NCI-H510A (cell line): Measurements from ENCODE around the gene PITRM1.

Experiments
- DNase-seq: peaks from one replicate; lab custom pipeline; 2025; lab: John Stamatoyannopoulos, UW

Gene PITRM1

GRCh38 chr10:3139216-3139910, 33.2 kb downstream of the PITRM1 start:
- no peak for DNase-seq

- no peak for DNase-seq
These were observed 34.4 kb downstream of the PITRM1 start for GRCh38 chr10:3137958-3138726.

DNA sequence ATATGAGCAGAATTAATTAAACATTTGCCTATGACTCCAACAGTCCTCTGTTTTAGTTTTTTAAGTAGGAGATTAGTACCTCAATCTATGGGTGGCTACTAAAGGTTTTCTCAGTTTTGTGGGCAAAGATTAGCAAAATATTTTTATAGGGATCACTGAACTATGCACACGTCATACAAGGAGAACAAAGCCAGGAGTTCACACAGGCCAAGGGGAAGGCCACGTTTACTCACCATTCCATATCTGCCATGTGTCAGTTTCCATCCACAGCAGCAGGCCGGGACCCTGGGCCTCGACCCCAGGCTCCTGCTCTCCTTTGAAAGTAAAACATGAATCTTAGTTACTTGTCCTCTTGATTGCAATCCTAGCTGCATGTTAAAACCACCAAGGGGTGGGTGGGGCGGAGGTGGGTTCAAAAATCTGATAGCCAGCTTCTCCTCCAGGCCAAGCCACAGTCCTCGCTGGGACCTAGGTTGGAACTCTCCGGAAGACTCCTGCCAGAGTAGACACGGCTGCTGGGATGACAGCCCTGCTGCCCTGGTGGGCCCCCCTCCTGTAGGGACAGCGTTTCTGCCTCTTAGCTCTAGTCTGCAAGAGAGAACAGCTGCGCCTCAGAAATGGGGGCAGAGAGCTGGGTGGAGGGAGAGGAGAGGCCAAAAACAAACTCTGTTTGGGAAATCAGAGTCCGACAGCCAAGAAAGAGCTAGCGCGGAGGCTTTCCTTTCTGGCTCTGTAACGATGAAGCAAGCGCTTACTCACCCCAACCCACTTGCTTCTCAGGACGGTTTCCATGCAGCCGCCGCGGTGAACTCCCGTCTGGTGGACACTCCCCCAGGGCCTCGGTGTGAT, 35.6 kb downstream of the PITRM1 start:
- no peak for DNase-seq

- DNase-seq: no peak
These were observed 36.2 kb downstream of the PITRM1 start for GRCh38 chr10:3136336-3136735.

DNA sequence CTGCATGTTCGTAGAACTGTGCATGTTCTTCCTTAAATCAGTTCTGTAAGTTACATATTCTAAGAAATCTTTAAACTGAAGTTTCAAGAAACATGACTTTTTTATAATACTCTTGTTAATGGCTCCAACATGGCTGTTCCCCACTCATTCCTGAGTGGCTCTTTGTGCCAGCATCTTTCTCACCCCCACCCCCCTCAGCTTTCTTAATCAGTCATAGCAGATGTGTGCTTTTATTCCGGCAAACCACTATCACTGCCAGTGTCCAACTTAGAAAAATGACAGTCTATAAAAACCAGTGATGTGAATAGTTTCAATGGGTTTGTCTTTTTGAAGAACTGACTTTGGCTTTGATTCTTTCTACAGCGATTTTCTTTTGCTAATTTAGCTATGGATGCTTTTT, 37.6 kb downstream of the PITRM1 start:
- DNase-seq: no peak

DNA sequence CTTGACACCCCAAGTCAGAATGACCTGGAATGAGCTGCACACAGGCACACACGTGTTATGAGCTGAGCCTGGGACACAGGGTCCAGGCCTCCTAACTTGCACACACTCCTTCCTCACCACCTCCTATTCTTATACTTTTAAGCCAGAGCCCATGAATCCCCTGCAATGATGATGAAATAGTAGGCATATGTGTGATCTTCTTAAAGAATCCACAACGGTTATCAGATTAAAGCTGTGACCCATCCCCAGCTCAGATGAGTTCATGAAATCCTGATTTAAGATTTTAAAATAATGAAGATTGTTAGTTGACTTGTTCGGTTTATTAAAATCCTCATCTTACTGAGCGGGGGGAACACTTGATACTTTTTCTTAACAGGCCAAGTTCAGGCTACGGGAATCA, 38.6 kb downstream of the PITRM1 start:
- no peak for DNase-seq

DNA sequence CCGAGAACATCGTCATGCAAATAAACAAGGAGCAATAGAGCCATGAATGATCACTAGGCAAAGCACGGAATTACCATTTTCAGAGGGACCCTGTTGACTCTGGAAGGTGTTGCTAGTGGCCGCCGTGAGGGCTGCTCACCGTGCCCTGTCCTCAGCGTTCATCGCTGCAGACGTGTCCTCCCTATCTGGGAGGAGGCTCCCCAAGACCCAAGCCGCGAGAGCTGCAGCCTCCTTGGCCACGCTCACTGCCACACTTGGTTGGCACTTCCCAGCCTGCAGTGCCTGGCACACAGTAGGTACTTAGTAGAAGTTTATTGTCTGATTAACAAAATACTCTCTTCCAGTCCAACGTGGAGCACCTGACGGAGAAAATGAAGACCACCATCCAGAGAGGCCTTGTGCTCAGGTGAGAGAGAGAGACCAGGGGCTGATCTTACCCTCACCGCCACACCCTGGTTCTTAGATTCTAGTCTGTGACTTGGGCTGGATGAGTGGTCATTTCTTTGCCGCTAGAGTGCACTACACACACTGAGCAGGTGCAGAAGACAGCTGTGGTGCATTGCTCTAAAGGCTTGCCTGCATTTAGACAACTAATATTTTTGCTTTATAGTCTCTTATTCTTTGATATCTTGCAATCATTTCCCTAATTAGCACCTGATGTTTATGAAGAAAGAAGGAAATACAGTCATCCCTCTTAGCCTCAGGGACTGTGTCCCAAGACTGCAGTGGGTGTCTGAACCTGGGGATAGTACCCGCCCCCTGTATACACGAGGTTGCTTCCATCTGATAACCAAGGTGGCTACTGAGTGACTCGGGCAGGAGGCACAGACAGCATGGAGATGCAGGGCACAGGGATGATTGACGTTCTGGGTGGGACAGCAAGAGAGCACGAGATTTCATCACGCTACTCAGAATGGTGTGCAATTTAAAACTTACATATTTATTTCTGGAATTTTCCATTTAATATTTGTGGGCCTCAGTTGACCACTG, 40.3 kb downstream of the PITRM1 start:
- DNase-seq: no peak

DNA sequence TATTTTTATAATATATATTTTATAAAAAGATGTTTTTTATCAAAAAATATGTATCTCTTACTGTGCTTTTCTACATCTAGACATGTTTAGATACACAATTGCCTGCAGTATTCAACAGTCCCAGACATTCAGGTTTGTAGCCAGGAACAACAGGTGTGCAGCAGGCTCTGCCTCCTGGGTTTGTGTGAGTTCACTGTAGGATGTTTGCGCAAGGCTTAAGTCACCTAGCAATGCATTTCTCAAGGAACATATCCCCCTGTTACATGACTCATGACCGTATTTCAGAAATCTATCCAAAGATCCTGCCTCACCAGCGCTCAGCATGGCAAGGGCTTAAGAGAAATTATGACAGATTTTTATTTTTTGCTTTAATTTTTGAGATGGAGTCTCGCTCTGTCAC, 41.5 kb downstream of the PITRM1 start:
- DNase-seq: no peak

DNA sequence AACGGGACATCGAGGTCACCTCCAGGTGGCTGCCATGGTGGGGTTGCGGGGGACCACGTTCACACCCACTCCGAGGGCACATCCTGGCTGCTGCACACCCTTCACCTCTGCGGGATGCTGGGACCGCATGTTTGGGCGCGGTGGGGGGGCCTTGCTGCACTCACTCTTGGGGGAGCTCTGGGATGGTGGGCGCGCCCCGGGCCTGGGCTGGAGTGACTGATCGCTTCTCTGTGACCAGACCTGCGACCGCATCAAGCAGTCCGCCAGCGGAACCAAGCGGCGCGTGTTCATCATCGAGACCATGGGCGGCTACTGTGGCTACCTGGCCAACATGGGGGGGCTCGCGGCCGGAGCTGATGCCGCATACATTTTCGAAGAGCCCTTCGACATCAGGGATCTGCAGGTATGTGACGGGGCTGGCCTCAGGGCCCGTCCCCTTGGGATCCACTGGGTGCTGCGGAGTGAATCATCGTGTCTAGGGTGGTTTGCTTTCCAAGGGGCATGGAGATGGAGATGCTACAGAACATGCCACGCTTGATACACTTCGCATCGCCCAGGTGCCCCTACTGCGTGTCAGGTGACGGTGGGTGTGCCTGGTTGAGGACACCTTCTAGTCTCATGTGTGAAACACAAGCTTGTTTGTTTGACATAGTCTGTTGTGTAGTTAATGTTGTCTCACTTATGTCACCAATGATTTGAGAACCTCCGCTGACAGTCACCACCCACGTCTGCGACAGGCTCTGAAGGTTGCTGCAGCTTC, 42.8 kb downstream of the PITRM1 start:
- DNase-seq: no peak

DNA sequence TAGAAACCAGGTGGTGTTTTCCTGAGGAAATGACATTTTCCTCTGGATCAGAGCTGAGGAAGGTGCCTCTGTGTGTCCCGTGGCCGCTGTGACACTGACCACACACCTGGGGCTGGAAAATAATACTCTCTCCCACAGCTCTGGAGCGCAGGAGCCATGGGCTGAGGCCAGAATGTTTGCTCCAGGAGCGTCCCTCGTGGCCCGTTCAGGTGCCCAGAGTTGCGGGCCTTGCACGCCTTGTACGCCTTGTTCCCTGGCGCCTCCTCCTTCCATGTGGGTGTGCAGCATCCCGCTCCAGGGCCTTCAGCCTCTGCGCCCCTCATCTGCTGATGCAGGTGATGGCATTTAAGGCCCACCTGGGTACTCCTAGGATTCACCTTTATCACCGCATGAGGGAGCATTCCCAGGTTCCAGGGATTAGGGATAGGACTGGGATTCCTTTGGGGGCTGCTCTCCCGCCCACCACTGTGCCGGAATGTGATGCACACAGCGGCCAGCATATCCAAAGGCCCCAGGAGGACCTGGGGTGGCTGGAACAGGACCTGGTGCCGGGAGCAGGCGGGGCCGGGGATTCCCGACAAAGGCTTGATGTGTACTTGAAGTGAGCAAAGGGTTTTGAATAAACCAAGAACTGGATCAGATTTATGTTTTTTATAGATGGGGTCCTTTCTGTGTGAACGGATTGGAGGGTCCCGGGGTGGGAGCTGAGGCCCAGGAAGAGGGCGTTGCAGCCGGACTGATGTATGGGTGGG, 44.0 kb downstream of the PITRM1 start:
- no peak for DNase-seq

DNA sequence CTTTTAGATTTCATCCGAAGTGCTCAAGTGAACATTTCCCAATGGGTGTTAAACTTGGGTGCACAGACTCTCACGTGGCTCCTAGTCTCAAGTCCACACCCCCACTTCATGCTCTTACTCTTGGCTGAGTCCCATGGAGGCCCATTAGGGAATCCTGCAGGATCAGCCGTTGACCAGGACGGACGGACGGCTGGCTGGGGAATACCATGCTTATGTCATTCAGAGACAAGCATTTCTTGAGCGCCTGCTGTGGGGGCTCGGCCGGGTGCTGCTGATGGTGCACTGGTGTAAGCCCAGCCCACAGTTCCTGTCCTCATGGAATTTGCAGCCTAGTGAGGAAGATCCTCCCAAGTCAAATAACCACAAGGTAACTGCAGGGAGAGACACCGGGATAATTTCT, 44.7 kb downstream of the PITRM1 start:
- DNase-seq: no peak

GRCh38 chr10:3126741-3127346, 45.7 kb downstream of the PITRM1 start:
- peak; percentile 63 for DNase-seq

DNA sequence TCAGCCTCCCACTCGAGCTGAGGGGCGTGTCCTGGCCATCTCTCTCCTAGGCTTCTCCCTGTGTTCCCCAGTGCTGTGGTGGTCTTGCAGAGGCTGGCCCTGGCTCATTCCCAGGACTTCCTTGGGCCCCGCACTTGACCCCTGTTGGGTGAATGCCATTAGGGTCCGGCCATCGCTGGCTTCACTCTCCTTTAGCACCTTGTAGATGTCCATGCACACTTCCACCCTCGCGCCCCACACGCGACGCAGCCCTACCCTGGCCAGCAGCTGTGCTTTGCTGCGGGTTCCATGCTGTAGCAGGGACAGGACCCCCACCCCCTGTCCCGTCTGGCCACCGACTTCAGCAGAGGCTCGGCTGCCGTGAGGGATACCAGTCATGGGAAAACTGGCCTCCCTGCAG, 46.3 kb downstream of the PITRM1 start:
- no peak for DNase-seq

- DNase-seq: no peak
These were observed 46.9 kb downstream of the PITRM1 start for GRCh38 chr10:3125527-3126170.

GRCh38 chr10:3124412-3125175, 48.0 kb downstream of the PITRM1 start:
- DNase-seq: no peak

GRCh38 chr10:3123571-3124411, 48.8 kb downstream of the PITRM1 start:
- no peak for DNase-seq

- DNase-seq: no peak
These were observed 49.9 kb downstream of the PITRM1 start for GRCh38 chr10:3122486-3123205.
